ENCODE measurements around the gene SVOPL.

- TF ChIP-seq SP1 (IDR thresholded peaks at IDR 0.05) (no peak), ZNF384 (IDR thresholded peaks at IDR 0.05) (no peak), FOXK2 (IDR thresholded peaks at IDR 0.05) (no peak), FOXA1 (IDR thresholded peaks at IDR 0.05) (no peak), SUZ12 (IDR thresholded peaks at IDR 0.05) (no peak), ELF4 (IDR thresholded peaks at IDR 0.05) (no peak), BHLHE40 (IDR thresholded peaks at IDR 0.05; ENCODE audit: borderline replicate concordance) (no peak)
Measured at GRCh38 chr7:138662991-138663320, 38.2 kb downstream of the SVOPL start.

Measured in HEK293T (cell line).